DMS53 treated with DMSO at 0.1 percent for 48 hours (cell line): ENCODE measurements around the gene FAT2.
"Not testable (repeated sequence)": the region's sequence is repeated elsewhere in the genome, so short reads cannot be mapped to it uniquely, and the experiment has no call there.

Experiments
- DNase-seq: peaks from one replicate; lab custom pipeline; 2025; ENCODE audit not compliant: unreplicated experiment; lab: John Stamatoyannopoulos, UW

The FAT2 gene

GRCh38 chr5:151612689-151613427, 21.7 kb upstream of the FAT2 start:
- DNase-seq = peak; percentile 77

- no peak for DNase-seq
Observed at GRCh38 chr5:151611127-151611775, 20.1 kb upstream of the FAT2 start.

- DNase-seq = no peak
Observed at GRCh38 chr5:151608522-151608921, 17.4 kb upstream of the FAT2 start.

GRCh38 chr5:151607304-151607703, 16.2 kb upstream of the FAT2 start:
- no peak for DNase-seq

- no peak for DNase-seq
Observed at GRCh38 chr5:151605559-151605958, 14.4 kb upstream of the FAT2 start.

- DNase-seq = no peak
Observed at GRCh38 chr5:151602806-151603205, 11.7 kb upstream of the FAT2 start.

GRCh38 chr5:151601391-151601790, 10.3 kb upstream of the FAT2 start:
- DNase-seq = no peak

- no peak for DNase-seq
Observed at GRCh38 chr5:151600069-151600665, 9.0 kb upstream of the FAT2 start.

GRCh38 chr5:151598984-151599383, 7.9 kb upstream of the FAT2 start:
- peak; percentile 71 for DNase-seq

GRCh38 chr5:151598549-151598948, 7.4 kb upstream of the FAT2 start:
- DNase-seq = no peak

GRCh38 chr5:151597749-151598148, 6.6 kb upstream of the FAT2 start:
- no peak for DNase-seq

GRCh38 chr5:151596828-151597539, 5.9 kb upstream of the FAT2 start:
- no peak for DNase-seq

GRCh38 chr5:151595411-151595826, 4.3 kb upstream of the FAT2 start:
- DNase-seq = no peak

- peak; percentile 28 for DNase-seq
Observed at GRCh38 chr5:151592855-151593408, 1.8 kb upstream of the FAT2 start.

GRCh38 chr5:151589878-151590570, 1.1 kb downstream of the FAT2 start:
- no peak for DNase-seq

GRCh38 chr5:151587796-151588555, 3.2 kb downstream of the FAT2 start:
- DNase-seq = no peak

- no peak for DNase-seq
Observed at GRCh38 chr5:151585970-151586369, 5.2 kb downstream of the FAT2 start.

- DNase-seq = not testable (repeated sequence)
Observed at GRCh38 chr5:151585344-151585743, 5.8 kb downstream of the FAT2 start.

GRCh38 chr5:151584057-151584937, 6.8 kb downstream of the FAT2 start:
- no peak for DNase-seq
